Measurements from ENCODE around the gene SLC25A26.

The SLC25A26 gene

DNA sequence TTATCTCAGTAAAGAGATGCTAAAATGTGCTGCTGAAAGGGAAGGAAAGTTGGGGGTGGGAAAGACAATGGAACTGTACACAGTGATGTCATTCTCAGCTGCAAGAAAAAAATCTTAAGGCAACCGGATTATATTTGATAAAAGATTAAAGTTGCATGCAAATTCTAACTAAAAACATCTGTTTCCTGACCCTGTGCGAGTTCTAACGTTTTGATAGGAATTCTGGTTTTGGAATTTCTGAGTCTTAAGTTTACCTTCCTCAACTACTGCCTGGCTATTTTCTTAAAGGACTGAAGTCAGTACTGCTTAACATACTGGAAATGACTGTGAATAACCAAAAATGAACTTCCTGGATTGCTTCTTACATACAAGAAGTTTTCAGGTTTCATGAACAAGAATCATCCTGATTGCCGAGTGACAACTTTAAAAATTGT lies 115.5 kb downstream of the SLC25A26 start:
- DNase-seq, result no peak

DNA sequence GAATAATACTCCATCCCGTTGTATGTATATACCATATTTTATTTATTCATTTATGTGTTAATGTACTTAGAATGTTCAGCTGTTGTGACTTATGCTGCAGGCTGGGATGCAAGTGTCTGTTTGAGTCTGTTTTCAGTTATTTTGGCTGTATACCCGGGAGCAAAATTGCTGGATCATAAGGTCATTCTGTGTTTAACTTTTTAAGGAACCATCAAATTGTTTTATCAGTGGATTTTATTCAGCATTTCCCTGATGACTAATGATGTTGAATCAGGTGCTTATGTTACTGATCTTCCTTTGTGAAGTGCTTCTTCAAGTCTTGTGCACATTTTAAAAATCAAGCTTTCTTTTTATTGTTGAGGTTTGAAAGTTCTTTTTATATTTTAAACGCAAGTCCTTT lies 118.1 kb downstream of the SLC25A26 start:
- no peak for DNase-seq

DNA sequence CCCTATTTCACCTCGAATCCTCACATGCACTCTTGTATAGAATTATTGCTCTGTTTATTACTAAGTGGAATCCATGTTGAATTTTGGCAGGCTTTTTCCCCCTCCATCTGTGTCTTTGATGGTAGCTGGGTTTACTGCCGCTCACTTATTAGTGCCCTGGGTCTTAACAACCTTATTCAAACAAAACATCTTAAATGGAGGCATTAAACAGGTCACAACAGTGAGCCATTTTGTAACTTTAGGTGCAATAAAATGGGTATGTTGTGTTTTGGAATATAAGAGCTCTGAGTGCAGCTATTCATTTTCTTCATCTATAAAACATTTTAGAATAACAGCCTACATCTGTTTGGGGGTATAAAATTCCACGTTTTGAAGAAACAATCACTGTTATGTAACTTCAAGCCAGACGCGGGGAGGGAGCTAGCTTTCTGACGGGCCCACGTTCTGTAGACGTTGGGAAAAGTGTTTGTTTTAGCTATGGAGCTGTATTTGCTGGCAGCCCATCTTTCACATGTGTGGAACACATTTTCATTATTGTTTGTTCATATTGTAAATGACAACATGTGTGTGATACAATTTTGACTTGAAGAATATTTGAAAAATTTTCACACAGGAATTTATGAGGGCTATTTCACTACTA lies 122.0 kb downstream of the SLC25A26 start:
- DNase-seq, result no peak

DNA sequence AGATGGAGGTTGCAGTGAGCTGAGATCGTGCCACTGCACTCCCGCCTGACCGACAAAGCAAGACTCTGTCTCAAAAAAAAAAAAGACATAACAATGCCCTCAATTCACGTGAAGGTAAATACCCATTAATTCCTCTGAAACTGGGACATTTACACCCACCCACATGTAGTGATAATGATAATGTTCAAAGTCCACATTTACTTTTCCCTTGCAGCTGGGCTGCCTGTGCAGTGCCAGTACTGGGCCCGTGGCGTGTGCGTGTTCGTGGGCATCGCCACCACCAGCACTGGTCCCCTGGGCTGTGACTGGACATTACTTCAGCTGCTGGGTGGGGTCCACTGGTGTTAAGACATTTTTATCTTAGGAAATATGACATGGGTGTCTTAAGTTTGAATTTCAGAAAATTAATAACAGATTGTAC lies 123.6 kb downstream of the SLC25A26 start:
- DNase-seq, result no peak

DNA sequence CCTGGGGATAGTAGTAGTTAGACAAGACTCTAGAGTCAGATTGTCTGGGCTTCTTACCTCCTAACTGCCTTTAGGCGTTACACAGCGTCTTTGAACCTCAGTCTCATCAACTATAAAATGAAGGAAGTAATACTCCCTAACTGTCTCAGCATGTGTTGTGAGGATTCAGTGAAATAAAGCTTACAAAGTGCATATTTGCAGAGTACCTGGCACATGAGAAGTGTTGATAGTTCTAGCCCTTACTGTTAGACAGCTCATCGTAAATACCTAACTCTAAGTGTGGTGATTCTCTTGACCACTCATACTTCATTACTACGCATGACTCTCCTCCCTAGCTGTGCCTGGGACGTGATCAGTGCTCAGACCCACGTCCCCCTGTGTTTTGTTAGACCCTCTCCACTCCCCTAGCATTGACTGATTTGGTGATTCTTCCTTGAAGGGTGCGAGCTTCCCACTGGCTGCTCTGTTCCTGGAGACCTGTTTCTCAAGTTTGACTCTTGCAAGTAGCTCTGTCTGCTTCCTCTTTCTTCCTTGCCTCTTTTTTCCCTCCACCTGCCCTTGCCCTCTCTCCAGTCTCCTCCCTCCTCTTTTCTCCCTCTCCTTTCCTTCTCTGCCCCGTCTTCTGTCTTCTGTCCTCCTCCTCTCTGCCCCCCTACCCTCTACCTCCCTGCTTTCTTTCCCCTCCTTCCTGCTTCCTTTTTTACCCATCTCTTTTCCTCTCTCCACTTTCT lies 124.2 kb downstream of the SLC25A26 start:
- DNase-seq, result no peak

DNA sequence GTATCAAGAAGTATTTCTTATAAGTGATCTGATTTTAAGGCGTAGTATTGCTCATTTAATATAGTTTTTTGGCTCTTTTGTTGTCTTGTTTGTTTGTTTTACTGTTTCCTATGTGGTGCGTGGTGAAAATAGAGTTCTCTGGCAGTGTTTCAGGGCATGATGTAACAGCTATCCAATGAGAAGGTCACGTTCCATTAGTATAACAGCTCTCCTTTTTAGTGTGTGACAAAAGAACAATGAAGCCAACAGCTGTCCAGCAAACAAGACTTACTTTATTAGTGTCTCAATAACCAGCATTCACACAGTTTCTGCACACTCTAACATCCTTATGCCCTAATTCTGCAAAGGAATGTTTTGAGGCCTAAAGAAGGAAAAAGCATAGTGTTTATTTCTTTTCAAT lies 127.9 kb downstream of the SLC25A26 start:
- DNase-seq, result no peak

DNA sequence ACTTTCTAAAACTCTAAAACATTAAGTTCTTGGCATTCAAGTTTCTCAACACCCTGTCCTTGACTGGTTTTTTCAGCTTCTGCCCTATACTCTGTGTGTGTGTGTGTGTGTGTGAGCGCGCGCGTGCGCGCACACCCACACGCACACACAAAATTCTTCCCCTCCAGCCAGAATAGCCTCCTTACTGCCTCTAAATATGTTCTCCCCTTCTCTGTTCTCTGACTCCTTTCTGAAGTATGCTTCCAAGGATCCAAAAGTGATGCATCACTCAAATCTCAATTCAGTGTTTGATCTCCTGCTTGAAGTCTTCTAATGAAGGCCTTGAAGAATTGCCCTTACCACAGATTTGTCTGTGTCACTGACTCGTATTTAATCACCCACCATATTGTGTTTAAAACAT lies 129.8 kb downstream of the SLC25A26 start:
- DNase-seq, result no peak

DNA sequence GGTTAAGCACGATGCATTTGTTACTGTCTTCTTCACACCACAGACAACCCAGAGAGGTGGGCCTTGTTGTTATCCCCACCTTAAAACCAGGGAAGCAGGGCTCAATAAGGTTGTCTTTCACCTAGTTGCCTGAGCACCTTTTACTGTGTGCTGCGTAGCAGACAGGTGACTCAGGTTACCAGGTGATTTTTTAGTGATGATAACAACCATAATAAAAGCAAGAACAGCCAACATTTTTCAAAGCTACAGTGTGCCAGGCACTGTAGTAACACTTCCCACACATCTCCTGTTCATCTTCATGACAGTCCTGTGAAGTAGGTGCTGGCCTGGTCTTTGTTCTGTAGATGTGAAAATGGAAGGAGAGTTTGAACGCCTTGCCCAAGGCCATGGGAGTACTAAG lies 132.2 kb downstream of the SLC25A26 start:
- DNase-seq, result no peak

DNA sequence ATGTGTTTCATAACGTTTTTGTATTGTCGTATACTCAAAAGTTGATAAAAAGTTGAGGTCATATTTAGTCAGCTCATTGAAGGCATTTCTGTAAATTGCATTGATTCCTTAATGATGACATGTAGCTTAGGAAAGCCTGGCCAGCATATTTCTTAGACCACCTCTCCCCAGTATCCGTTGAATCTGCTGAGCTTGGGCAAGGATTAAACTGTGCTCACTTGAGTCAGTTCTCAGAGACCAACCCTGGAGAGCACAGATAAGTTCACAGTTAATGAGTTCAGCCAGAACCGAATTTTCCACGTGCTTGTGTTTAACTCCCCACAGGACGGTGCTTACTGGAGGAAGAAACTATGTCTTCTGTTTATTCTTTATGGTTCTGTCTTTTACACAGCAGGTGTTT lies 132.7 kb downstream of the SLC25A26 start:
- DNase-seq, result peak; percentile 4

DNA sequence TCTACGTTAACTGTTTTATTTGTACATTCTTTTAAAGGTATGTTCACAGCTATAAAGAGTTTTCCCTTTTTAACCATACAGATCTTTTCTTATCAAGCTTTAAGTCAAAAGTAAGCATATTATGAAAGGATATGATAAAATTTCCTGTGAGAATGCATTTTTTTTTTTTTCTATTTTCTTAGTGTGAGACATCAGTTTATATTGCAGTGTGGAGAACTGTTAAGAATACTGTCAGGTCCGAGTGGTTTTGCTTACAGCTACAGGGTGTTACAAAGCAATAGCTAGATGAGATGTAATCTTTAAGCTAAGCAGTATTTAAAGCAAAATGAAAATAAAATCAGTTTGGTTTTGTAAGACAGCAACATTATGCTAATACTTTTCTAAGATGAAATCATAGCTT lies 133.2 kb downstream of the SLC25A26 start:
- DNase-seq, result no peak

DNA sequence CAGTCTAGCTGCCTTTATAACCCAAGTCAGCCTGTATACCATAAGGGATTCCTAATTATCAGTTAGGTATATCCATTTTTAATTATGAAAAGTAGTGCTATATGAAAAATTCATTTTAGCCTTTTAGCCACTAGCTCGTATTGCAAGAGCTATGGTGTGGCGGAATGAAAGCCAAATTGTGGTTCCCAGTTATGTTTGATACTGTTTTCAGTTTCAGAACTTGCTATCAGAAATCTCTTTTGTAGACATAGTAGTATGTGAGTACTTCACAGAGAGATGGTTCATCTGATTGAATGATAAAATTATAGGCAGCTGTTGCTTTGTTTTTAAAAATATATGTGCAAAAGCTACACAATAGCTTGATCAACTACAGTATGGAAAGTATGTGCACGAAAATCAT lies 134.6 kb downstream of the SLC25A26 start:
- DNase-seq, result no peak

DNA sequence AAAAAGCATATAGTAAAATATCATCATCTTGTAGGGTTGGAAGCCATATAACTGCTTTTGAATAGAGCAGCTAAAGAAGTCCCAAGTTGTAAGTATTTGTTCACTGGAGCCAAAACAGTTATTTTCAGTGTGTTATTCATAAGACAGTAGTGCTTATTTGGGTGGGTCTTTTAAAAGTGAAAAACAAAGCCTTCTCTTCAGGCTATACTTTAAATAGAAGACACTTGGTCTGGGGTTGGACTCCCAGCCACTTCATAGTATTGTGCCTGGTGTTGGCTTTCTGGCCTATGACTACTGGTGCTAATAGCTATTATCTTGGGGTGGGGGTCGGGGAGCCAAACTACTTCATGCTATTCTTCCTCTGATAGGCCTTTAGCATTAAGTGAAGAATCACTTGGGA lies 135.2 kb downstream of the SLC25A26 start:
- no peak for DNase-seq

DNA sequence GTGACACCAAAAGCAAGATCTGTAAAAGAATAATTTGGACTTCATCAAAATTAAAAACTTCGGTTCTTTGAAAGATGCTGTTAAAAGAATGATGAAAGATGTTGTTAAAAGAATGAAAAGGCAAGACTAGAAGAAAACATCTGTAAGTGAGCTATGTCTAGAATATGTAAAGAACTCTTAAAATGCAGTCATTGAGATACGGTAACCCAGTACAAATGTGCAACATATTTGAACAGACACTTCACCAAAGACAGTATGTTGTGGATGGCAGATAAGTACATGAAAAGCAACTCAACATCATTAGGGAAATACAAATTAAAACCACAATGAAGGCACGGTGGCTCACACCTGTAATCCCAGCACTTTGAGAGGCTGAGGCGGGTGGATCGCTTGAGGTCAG lies 140.6 kb downstream of the SLC25A26 start:
- DNase-seq, result no peak

DNA sequence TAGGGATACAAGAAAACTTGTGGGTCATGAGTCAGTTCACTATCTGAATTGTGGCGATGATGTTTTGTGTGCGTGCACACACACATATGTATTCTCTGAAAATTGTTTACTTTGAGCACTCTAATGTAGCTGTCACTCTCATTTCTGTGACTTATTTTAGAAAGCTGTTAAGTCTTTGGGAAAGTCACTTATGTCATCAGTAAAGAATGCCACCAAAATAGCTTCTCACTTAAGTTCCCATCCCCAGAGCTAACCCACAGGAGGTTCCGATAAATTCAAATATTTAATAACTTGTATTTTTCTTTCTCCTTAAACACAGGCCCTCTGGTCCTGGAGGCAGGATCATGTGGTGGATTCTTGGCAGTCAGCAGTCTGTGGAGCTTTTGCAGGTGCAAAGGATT lies 141.7 kb downstream of the SLC25A26 start:
- DNase-seq, result no peak

DNA sequence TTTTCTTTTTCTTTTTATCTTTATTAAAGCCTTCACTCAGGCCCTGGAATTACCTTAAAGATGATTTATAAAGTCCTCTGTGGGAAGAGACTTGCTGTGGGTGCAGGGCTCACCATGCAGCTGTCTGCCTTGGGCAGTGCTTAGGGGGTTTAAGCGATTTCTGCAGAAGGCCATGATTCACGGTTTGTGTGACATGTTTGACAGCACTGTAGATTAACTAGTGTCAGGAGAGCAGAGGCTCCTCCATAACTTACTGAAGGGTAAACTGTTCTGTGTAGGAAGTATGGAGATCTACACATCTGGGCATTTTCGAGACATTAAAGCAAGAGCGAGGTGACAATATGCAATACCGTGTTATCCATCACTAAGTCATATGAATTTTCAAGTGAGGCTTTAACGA lies 142.3 kb downstream of the SLC25A26 start:
- DNase-seq, result no peak

DNA sequence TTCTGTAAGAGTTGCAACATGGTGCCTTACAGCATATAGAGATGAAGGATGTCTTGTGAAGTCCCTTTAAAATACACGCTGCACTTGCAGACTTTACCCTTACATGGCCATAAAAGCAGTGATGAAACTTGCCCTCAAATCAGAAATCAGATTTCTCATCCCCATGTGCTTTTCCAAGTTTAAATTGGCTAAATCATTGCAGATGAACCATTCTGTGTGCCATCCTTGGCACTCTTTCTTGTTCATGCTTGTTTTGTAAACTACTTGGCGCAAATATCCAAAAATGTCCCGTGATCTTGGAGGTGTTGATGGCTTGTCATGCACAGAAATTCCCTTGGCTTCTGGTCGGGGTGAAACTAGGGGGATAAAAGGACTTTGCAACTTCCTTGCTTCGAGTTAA lies 144.3 kb downstream of the SLC25A26 start:
- DNase-seq, result no peak

DNA sequence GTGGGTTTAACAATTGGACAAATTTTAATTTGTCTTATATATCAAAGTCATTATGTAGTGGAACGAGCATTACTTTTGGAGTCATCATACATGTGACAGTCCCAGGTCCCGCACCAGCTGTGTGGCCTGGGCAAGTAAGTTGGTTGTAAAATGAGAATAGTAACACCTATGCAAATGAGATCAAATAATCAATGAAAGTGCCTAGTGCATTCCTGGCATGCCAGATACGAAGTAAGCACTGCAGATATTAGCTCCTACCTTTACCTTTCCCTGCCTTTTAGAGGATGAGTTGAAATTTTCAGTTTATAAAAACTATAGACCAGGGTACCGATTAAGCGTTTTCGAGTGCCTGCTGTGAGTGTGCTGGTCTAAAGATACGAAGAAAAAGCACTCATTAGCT lies 145.9 kb downstream of the SLC25A26 start:
- DNase-seq, result no peak

DNA sequence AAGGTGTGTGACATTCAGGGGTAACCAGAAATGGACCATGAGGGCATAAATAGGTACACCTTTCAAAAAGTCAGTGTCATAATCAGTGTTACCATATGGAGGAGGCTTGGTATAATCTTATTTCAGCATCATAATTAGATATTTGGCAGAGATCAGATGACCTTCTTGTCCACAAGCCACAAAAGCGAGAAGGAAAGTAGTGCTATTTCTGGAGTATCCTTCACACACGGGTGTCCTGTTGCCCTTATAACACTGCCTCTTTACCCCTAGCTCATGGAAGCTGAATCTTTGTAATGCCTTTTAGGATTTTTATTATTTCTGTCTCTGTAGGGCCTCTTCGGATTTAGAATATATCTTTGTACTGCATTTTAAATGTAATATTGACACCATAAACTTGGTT lies 147.2 kb downstream of the SLC25A26 start:
- no peak for DNase-seq

DNA sequence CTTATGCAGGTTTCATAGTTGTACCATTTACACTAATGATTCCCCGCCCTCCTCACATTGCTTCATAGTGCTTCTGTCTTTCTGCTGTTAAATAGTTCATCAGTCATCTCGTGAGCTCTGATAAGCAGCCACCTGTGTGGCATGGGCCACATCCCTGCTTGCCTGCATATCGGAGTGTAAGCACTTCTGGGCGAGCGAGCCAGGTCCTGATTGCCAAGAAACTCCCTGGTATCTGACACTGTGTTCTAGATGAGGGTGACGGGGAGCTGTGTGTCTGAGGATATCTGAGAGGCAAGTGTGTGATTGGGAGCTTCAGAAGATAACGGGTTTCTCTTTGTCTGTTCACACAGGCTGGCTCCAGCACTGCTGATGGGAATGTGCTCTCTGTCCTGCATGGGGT lies 149.4 kb downstream of the SLC25A26 start:
- no peak for DNase-seq

DNA sequence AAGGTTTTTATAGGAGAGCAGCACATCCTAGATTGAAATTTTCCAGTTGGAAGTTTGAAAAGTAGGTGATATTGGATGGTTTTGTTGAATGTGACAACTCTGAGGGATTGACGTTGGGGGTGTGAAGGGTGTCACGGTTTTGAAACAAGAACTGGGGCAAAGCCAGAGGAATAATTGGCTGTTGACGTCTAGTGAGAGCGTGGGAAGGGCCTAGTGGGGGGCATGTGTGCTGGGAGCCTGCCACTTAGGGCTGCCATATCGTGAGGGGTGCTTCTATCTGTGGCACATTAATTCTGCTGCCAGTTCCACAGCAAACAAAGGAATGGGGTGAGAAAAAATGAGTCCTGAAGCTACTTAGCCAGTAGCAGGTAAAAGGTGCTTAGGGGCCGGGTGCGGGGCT lies 150.6 kb downstream of the SLC25A26 start:
- DNase-seq, result no peak

DNA sequence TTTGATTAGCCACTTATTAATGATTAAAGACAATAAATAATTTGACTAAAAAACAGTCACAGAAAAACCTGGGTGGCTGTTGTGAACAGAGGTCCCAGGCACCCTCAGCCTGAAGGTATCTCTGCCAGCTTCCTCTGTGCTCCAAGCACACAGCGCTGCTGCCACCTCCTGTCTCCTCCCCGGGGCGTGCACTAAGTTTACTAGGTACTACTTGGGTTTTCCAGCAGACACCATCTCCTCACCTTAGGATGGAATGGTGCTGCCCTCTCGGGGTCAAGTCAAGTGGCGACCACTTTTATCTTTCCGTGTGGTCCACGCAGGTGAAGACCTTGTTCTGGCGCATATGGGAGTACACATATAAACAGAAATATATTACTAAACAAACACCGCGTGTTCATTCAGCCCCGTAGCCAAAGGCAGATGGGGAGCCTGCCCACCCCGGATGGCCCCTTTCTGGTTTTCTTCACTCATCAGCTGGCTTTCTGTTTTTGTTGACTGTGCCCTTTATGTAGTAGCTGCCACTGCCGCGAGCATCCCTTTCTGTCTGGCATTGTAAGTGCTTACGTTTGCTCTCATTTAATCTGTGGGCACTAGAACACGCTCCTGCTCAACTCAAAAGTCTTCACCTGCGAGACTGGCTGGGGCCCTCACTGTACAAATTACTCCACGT lies 152.0 kb downstream of the SLC25A26 start:
- peak; percentile 23 for DNase-seq

DNA sequence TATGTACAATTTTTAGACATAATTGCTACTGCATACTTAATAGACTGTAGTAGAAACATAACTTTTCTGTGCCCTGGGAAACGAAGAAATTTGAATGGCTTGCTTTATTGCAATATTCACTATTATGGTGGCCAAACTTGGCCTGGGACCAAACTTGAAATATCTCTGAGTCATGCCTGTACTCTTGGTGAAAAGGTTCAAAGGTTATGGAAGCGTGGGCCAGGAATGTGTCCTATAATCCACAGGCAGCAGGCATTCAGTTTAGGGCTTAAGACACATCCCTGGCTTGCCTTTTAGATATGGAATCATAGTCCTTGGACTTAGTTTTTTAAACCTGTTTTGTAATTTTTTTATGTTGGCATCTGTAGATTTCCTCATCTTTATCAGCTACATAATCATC lies 155.8 kb downstream of the SLC25A26 start:
- no peak for DNase-seq

DNA sequence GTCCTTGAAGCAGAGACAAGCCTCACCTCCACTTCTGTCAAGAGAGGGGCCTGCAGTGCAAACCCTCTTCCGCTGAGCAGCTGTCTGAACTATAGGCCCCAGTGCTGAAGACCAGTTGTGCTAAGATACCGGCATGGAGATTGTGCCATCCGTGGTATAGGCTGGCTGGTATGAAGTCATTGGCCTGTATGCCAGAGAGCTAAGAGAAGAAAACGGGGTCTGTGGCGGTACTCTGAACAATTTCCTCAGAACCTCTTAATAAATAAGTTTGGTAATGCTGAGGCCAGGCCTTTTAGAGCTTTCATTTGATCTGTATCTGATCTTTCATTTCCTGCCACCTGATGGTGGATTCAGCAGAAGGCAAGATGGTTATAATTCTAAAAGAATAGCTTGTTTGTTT lies 157.0 kb downstream of the SLC25A26 start:
- DNase-seq, result peak; percentile 22

DNA sequence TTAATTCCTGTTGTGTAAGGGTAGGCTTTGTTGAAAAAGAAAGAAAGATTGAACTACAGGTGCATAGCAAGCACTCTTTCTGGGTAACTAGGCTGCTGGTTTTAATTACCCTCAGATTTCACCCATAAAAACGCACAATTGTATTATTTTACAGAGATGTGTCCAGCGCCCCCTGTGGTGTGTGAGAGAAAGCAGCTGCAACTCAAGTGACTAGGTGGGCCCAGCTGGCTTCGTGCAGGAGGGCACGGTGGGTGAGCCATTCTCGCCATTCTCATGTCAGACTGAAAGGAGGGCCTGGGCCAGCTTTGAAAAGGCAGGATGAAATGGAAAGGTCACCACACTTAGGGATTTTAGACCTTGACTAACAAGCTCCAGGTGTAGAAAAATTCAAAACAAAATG lies 157.5 kb downstream of the SLC25A26 start:
- peak; percentile 34 for DNase-seq
